OCI-LY3 (cell line): ENCODE results near the gene WRNIP1.

Source experiments
- H2AFZ ChIP-seq: fragments of 200-600, 300-600 bp; shearing (Covaris generic); 2 replicates; pipeline ENCODE4 v1.6.0; 2014; ENCODE audit warnings: antibody characterized with exemption, low read depth, low read length
- H3K27ac ChIP-seq: fragments of 200-600, 300-600 bp; sonication (generic); 2 replicates; pipeline ENCODE4 v1.5.1; 2014; ENCODE audit warnings: mild to moderate bottlenecking, low read length, moderate library complexity, mixed read lengths
- H3K27me3 ChIP-seq: fragments of 200-600, 300-600 bp; sonication (generic); 2 replicates; pipeline ENCODE4 v1.6.1; 2014; ENCODE audit warnings: low read depth, low read length, mixed read lengths
- H3K36me3 ChIP-seq: fragments of 200-600, 300-600 bp; sonication (generic); replicated peaks from 2 replicates; pipeline ENCODE3; 2014; ENCODE audit warnings: low read depth, low read length, mixed read lengths
- H3K4me1 ChIP-seq: fragments of 300-600, 200-600 bp; sonication (generic); 2 replicates; pipeline ENCODE4 v1.6.1; 2014; ENCODE audit warnings: low read length, mixed read lengths
- H3K4me2 ChIP-seq: fragments of 200-600, 300-600 bp; sonication (generic); 2 replicates; pipeline ENCODE4 v1.6.1; 2014; ENCODE audit warnings: low read length, mixed read lengths
- H3K4me3 ChIP-seq: fragments of 300-600, 200-600 bp; sonication (generic); 2 replicates; pipeline ENCODE4 v1.5.1; 2014; ENCODE audit warnings: antibody characterized with exemption, mild to moderate bottlenecking, low read length, moderate library complexity
- H3K79me2 ChIP-seq: fragments of 300-600, 200-600 bp; shearing (Covaris generic); 2 replicates; pipeline ENCODE4 v1.6.1; 2014; ENCODE audit warnings: mild to moderate bottlenecking, low read length, mixed read lengths
- H3K9ac ChIP-seq: fragments of 300-600, 200-600 bp; shearing (Covaris generic); 2 replicates; pipeline ENCODE4 v1.6.0; 2014; ENCODE audit warnings: mild to moderate bottlenecking, low read length, moderate library complexity
- H3K9me3 ChIP-seq: fragments of 200-600, 300-600 bp; shearing (Covaris generic); 2 replicates; pipeline ENCODE4 v1.6.1; 2014; ENCODE audit warnings: low read length, mixed read lengths; ENCODE audit not compliant: insufficient read depth
- H4K20me1 ChIP-seq: fragments of 200-600, 300-600 bp; sonication (generic); 2 replicates; pipeline ENCODE4 v1.6.1; 2016; ENCODE audit warnings: low read length, mixed read lengths; ENCODE audit not compliant: insufficient read depth
- CTCF ChIP-seq: fragments of 200-600, 300-600 bp; sonication (generic); IDR thresholded peaks from 2 replicates; pipeline ENCODE4 v1.5.1; 2014; ENCODE audit warnings: antibody characterized with exemption, low read length, low read depth
- EZH2phosphoT487 ChIP-seq: fragments of 200-600 bp; shearing (Covaris generic); IDR thresholded peaks from 2 replicates; pipeline ENCODE4 v1.6.1; 2018; ENCODE audit warnings: antibody characterized with exemption, mixed run types, low read depth

Gene WRNIP1

GRCh38 chr6:2819115-2819514, 53.9 kb downstream of the WRNIP1 start:
- no peak for TF ChIP-seq CTCF
- no peak for TF ChIP-seq EZH2phosphoT487
- no peak overlapping the region for H3K4me3 ChIP-seq
- no peaks in the 10 kb centered on the region for H3K36me3 ChIP-seq
- no peaks in the 10 kb centered on the region for H3K4me1 ChIP-seq
- no peaks in the 10 kb centered on the region for H3K9me3 ChIP-seq
- no peak overlapping the region for H2AFZ ChIP-seq
- H3K79me2 ChIP-seq = no peaks in the 10 kb centered on the region
- H3K27ac ChIP-seq = no peak overlapping the region
- no peaks in the 10 kb centered on the region for H3K27me3 ChIP-seq
- H4K20me1 ChIP-seq = no peaks in the 10 kb centered on the region
- H3K9ac ChIP-seq = no peak overlapping the region
- no peak overlapping the region for H3K4me2 ChIP-seq

DNA sequence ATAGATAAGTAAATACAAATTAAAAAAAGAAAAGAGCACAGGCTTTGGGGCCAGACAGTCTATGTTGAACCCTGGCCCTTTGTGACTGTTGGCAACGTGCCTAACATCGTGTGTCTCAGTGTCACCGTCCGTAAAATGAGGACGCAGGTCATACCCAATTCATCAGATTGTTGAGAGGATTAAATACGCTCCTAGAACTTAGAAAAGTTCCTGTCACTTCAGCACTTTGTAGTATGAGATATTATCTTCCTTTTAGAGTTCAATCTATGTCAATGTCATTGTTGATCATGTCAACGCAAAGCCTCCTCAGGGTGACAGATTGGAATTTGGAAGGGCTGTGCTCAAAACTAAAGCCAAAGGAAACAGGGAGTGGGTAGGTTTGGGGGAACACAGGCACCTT, 54.8 kb downstream of the WRNIP1 start:
- no peaks in the 10 kb centered on the region for H3K79me2 ChIP-seq
- H3K4me1 ChIP-seq = no peaks in the 10 kb centered on the region
- no peak overlapping the region for H2AFZ ChIP-seq
- no peak overlapping the region for H3K4me2 ChIP-seq
- no peaks in the 10 kb centered on the region for H4K20me1 ChIP-seq
- no peak overlapping the region for H3K27ac ChIP-seq
- no peaks in the 10 kb centered on the region for H3K36me3 ChIP-seq
- H3K9me3 ChIP-seq = no peaks in the 10 kb centered on the region
- no peak overlapping the region for H3K9ac ChIP-seq
- no peaks in the 10 kb centered on the region for H3K27me3 ChIP-seq
- TF ChIP-seq EZH2phosphoT487 (no peak), CTCF (no peak)
- no peak overlapping the region for H3K4me3 ChIP-seq

DNA sequence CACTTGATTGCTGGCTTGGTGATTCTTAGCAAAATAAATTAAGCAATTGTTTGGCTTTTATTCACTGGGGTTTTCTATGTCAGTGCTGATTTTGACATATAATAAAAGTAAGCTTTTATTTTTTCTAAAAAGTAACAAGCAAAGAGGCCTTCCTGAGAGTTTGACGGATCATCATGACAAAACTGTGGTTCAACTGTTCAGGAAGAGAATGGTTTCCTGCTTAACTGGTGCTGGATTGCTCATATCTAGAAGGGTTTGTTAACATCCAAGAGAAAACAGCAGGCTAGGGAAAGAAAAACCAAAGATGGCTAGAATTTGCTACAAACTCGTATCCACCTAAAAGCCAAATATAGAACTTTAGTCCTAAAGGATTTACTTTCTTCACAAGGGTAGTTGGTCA, 55.2 kb downstream of the WRNIP1 start:
- no peak overlapping the region for H3K9ac ChIP-seq
- H3K36me3 ChIP-seq = no peaks in the 10 kb centered on the region
- H3K4me1 ChIP-seq = no peaks in the 10 kb centered on the region
- H3K4me3 ChIP-seq = no peak overlapping the region
- H3K9me3 ChIP-seq = no peaks in the 10 kb centered on the region
- no peak overlapping the region for H2AFZ ChIP-seq
- no peaks in the 10 kb centered on the region for H3K27me3 ChIP-seq
- no peaks in the 10 kb centered on the region for H4K20me1 ChIP-seq
- H3K27ac ChIP-seq = no peak overlapping the region
- no peaks in the 10 kb centered on the region for H3K79me2 ChIP-seq
- no peak for TF ChIP-seq EZH2phosphoT487
- no peak for TF ChIP-seq CTCF
- H3K4me2 ChIP-seq = no peak overlapping the region

DNA sequence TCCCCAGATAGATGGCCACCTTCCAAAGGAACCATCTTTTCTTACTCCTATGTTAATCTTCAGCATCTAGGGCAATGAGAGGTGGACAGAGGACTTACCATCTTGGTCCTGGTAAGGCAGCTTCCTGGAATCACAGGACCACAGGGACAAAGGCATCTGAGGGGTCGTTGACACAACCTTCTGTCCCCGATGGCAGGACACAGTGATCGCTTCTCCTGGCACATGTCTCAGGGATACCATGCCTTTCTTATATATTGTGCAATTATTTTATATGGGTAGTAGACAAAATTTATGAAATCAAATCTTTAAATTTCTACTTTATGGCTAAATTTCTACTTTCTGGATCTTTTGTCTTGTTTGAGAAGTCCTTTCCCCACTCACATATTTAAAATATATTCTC, 56.4 kb downstream of the WRNIP1 start:
- no peak overlapping the region for H3K9ac ChIP-seq

More for the DNA sequence above, 56.4 kb downstream of the WRNIP1 start:
- H3K79me2 ChIP-seq = no peaks in the 10 kb centered on the region
- H3K27ac ChIP-seq = no peak overlapping the region
- H3K9me3 ChIP-seq = no peaks in the 10 kb centered on the region
- H3K36me3 ChIP-seq = no peaks in the 10 kb centered on the region
- no peaks in the 10 kb centered on the region for H3K4me1 ChIP-seq
- no peak overlapping the region for H3K4me2 ChIP-seq
- H3K27me3 ChIP-seq = no peaks in the 10 kb centered on the region
- TF ChIP-seq EZH2phosphoT487 = no peak
- TF ChIP-seq CTCF = no peak
- no peaks in the 10 kb centered on the region for H4K20me1 ChIP-seq
- no peak overlapping the region for H2AFZ ChIP-seq
- H3K4me3 ChIP-seq = no peak overlapping the region
